GDM1 (cell line): ENCODE data around the gene TRAF3IP3.
"Not testable (repeated sequence)": the region's sequence is repeated elsewhere in the genome, so short reads cannot be mapped to it uniquely, and the experiment has no call there.

ENCODE experiments used
- DNase-seq: peaks from one replicate; lab custom pipeline; 2025; lab: John Stamatoyannopoulos, UW

Gene TRAF3IP3

GRCh38 chr1:209768354-209768774 is 12.5 kb downstream of the TRAF3IP3 start:
- no peak for DNase-seq

- DNase-seq = peak; percentile 42
These were observed 13.5 kb downstream of the TRAF3IP3 start for GRCh38 chr1:209769171-209769904.

GRCh38 chr1:209769971-209770370 is 14.1 kb downstream of the TRAF3IP3 start:
- no peak for DNase-seq

- no peak for DNase-seq
These were observed 15.0 kb downstream of the TRAF3IP3 start for GRCh38 chr1:209770636-209771415.

- no peak for DNase-seq
These were observed 16.3 kb downstream of the TRAF3IP3 start for GRCh38 chr1:209772126-209772525.

- DNase-seq = no peak
These were observed 18.7 kb downstream of the TRAF3IP3 start for GRCh38 chr1:209774592-209774991.

- no peak for DNase-seq
These were observed 19.8 kb downstream of the TRAF3IP3 start for GRCh38 chr1:209775678-209776077.

GRCh38 chr1:209777587-209777986 is 21.7 kb downstream of the TRAF3IP3 start:
- DNase-seq = no peak

- no peak for DNase-seq
These were observed 22.2 kb downstream of the TRAF3IP3 start for GRCh38 chr1:209778102-209778501.

- no peak for DNase-seq
These were observed 24.4 kb downstream of the TRAF3IP3 start for GRCh38 chr1:209780268-209780667.

GRCh38 chr1:209783386-209783785 is 27.5 kb downstream of the TRAF3IP3 start:
- no peak for DNase-seq

GRCh38 chr1:209784265-209785169 is 28.7 kb downstream of the TRAF3IP3 start, which contains the start of gene C1orf74:
Gene C1orf74 (minus strand): TSS chr1:209784559. CDS start chr1:209783634, 925 bp downstream.
- DNase-seq = peak; percentile 98

GRCh38 chr1:209785592-209785991 is 29.7 kb downstream of the TRAF3IP3 start:
- DNase-seq = no peak

GRCh38 chr1:209786146-209786545 is 30.3 kb downstream of the TRAF3IP3 start:
- DNase-seq = no peak

GRCh38 chr1:209787551-209787950 is 31.7 kb downstream of the TRAF3IP3 start:
- no peak for DNase-seq

- DNase-seq = no peak
These were observed 33.4 kb downstream of the TRAF3IP3 start for GRCh38 chr1:209789245-209789644.

GRCh38 chr1:209790286-209791193 is 34.7 kb downstream of the TRAF3IP3 start:
- no peak for DNase-seq

- DNase-seq = no peak
These were observed 36.1 kb downstream of the TRAF3IP3 start for GRCh38 chr1:209791920-209792319.

GRCh38 chr1:209793711-209794110 is 37.9 kb downstream of the TRAF3IP3 start:
- not testable (repeated sequence) for DNase-seq

GRCh38 chr1:209797978-209798639 is 42.3 kb downstream of the TRAF3IP3 start:
- DNase-seq = no peak
